SK-N-SH (cell line): ENCODE data around the gene ZDHHC19. TPM values are rescaled to one million over a fixed set of nuclear protein-coding genes. Genes with fewer than 3 reads are reported as not detected.

ENCODE experiments used
- CTCF ChIA-PET: fragments of 300-600, 350-600 bp; formaldehyde crosslinking; extraction: SDS; loops from one replicate; lab custom pipeline; 2021; lab: Yijun Ruan, JAX
- POLR2A ChIA-PET: fragments of 350-600 bp; sonication (Branson Sonifier 250); formaldehyde crosslinking; extraction: SDS; loops from one replicate; lab custom pipeline; 2020; ENCODE audit warnings: antibody characterized with exemption, inconsistent platforms; lab: Yijun Ruan, JAX
- DNase-seq: peaks from one replicate; pipeline ENCODE4 v3.0.0; 2012
- H2AFZ ChIP-seq: fragments of 200-600 bp; sonication (generic); 2 replicates; pipeline ENCODE4 v1.8.1; 2016; ENCODE audit warnings: antibody characterized with exemption, mild to moderate bottlenecking, low read depth
- H3F3A ChIP-seq: fragments of 200-600 bp; sonication (generic); replicated peaks from 2 replicates; pipeline ENCODE3; 2016; ENCODE audit warnings: antibody characterized with exemption, mild to moderate bottlenecking; ENCODE audit not compliant: insufficient read depth
- H3K27ac ChIP-seq, 2 experiments: fragments of 200-500 bp in 1 of 2; fragments of 200-600 bp in 1 of 2; sonication (Bioruptor generic) in 1 of 2; sonication (generic), shearing (Covaris generic) in 1 of 2; 2 replicates each; pipeline versions ENCODE4 v1.5.1 to v1.6.1; 2014 to 2016; ENCODE audit warnings: low read depth in 2 of 2, inconsistent platforms in 1 of 2, low read length in 1 of 2, mild to moderate bottlenecking in 1 of 2, mixed read lengths in 1 of 2
- H3K27me3 ChIP-seq: fragments of 200-600 bp; sonication (generic), shearing (Covaris generic); 2 replicates; pipeline ENCODE4 v1.6.1; 2016; ENCODE audit warnings: mixed run types; ENCODE audit not compliant: insufficient read depth
- H3K36me3 ChIP-seq, 2 experiments: fragments of 200-500 bp in 1 of 2; fragments of 200-600 bp in 1 of 2; sonication (Bioruptor generic) in 1 of 2; sonication (generic) in 1 of 2; replicated peaks in 1 of 2; 2 replicates each; pipeline versions ENCODE3 to v1.5.1; 2014 to 2016; ENCODE audit warnings: low read length in 1 of 2, mild to moderate bottlenecking in 1 of 2; ENCODE audit not compliant: insufficient read depth in 2 of 2, control insufficient read depth in 1 of 2
- H3K4me1 ChIP-seq, 2 experiments: fragments of 200-500 bp in 1 of 2; fragments of 200-600 bp in 1 of 2; sonication (Bioruptor generic) in 1 of 2; sonication (generic), shearing (Covaris generic) in 1 of 2; 2 replicates each; pipeline versions ENCODE4 v1.5.1 to v1.6.1; 2014 to 2016; ENCODE audit warnings: low read depth in 1 of 2, low read length in 1 of 2, mixed run types in 1 of 2; ENCODE audit not compliant: insufficient read depth in 2 of 2, control insufficient read depth in 1 of 2
- H3K4me2 ChIP-seq: fragments of 200-600 bp; sonication (generic), shearing (Covaris generic); 2 replicates; pipeline ENCODE4 v1.6.1; 2017; ENCODE audit warnings: mixed run types
- H3K4me3 ChIP-seq, 2 experiments: fragments of 200-500 bp in 1 of 2; fragments of 200-600 bp in 1 of 2; sonication (Bioruptor generic) in 1 of 2; sonication (generic), shearing (Covaris generic) in 1 of 2; 2 replicates each; pipeline versions ENCODE4 v1.5.1 to v1.8.1; 2014 to 2016; ENCODE audit warnings: low read depth in 2 of 2, inconsistent platforms in 1 of 2, low read length in 1 of 2, mild to moderate bottlenecking in 1 of 2, mixed read lengths in 1 of 2, moderate library complexity in 1 of 2
- H3K79me2 ChIP-seq: fragments of 200-600 bp; sonication (generic); 2 replicates; pipeline ENCODE4 v1.8.1; 2017; ENCODE audit warnings: mild to moderate bottlenecking; ENCODE audit not compliant: insufficient read depth
- H3K9ac ChIP-seq: fragments of 200-600 bp; sonication (generic); 2 replicates; pipeline ENCODE4 v1.6.1; 2017; ENCODE audit warnings: mixed run types
- H3K9me2 ChIP-seq: fragments of 200-600 bp; sonication (generic); 2 replicates; pipeline ENCODE4 v1.6.1; 2017; ENCODE audit warnings: mixed run types
- H3K9me3 ChIP-seq: fragments of 200-600 bp; sonication (generic); 2 replicates; pipeline ENCODE4 v1.6.1; 2017; ENCODE audit warnings: mixed run types, mild to moderate bottlenecking, moderate library complexity
- H4K20me1 ChIP-seq: fragments of 200-600 bp; sonication (generic); 2 replicates; pipeline ENCODE4 v1.6.1; 2017; ENCODE audit warnings: mild to moderate bottlenecking, mixed run types; ENCODE audit not compliant: insufficient read depth
- CHD2 ChIP-seq: fragments of 150-350 bp; IDR thresholded peaks from 2 replicates; pipeline ENCODE4 v1.6.1; 2018; ENCODE audit warnings: low read length; ENCODE audit not compliant: partially characterized antibody
- ELF1 ChIP-seq: IDR thresholded peaks from 2 replicates; pipeline ENCODE4 v1.4.0; 2012
- EP300 ChIP-seq, 2 experiments: IDR thresholded peaks; 2 replicates each; pipeline versions ENCODE4 v1.4.0 to v1.6.1; 2012; ENCODE audit warnings: borderline replicate concordance in 1 of 2, low read depth in 1 of 2, low read length in 1 of 2
- EZH2phosphoT487 ChIP-seq: fragments of 200-600 bp; sonication (generic); IDR thresholded peaks from 2 replicates; pipeline ENCODE4 v1.6.1; 2017; ENCODE audit warnings: low read depth, mixed run types, mild to moderate bottlenecking, antibody characterized with exemption, moderate library complexity, borderline replicate concordance
- FOSL2 ChIP-seq: IDR thresholded peaks from 2 replicates; pipeline ENCODE4 v1.4.0; 2012; ENCODE audit warnings: low read depth, mild to moderate bottlenecking, moderate library complexity, borderline replicate concordance
- GABPA ChIP-seq: IDR thresholded peaks from 2 replicates; pipeline ENCODE4 v1.4.0; 2012; ENCODE audit warnings: low read depth, mild to moderate bottlenecking
- GATA2 ChIP-seq: sonication (generic); formaldehyde crosslinking; IDR thresholded peaks from 2 replicates; pipeline ENCODE4 v1.5.0; 2020; ENCODE audit warnings: mild to moderate bottlenecking, missing genetic modification reagents
- MXI1 ChIP-seq: IDR thresholded peaks from 2 replicates; pipeline ENCODE4 v1.6.1; 2012; ENCODE audit warnings: mild to moderate bottlenecking, low read depth, low read length, improper control_type of control experiment
- NRF1 ChIP-seq: IDR thresholded peaks from 2 replicates; pipeline ENCODE4 v1.6.1; 2012; ENCODE audit warnings: low read depth, mild to moderate bottlenecking, low read length
- RFX5 ChIP-seq: IDR thresholded peaks from 2 replicates; pipeline ENCODE4 v1.6.1; 2012; ENCODE audit warnings: mild to moderate bottlenecking, improper control_type of control experiment, low read length
- SMC3 ChIP-seq: IDR thresholded peaks from 2 replicates; pipeline ENCODE4 v1.6.1; 2012; ENCODE audit warnings: low read depth, low read length, improper control_type of control experiment
- TAF1 ChIP-seq: IDR thresholded peaks from 2 replicates; pipeline ENCODE4 v1.6.1; 2012; ENCODE audit warnings: low read depth, mild to moderate bottlenecking, low read length, moderate library complexity, borderline replicate concordance
- TEAD4 ChIP-seq: IDR thresholded peaks from 2 replicates; pipeline ENCODE4 v1.4.0; 2012; ENCODE audit warnings: mild to moderate bottlenecking, borderline replicate concordance; ENCODE audit not compliant: insufficient read depth
- WGBS: methylation state at CpG from one replicate; pipeline ENCODE4 v1.1.6; 2017; ENCODE audit warnings: low lambda C conversion rate; 5-methylcytosine and 5-hydroxymethylcytosine counted together
- polyA plus RNA-seq, 3 experiments: library from polyadenylated mRNA; depleted of rRNA; stranded (reverse); fragments of >200 nt; gene quantifications; 2 replicates each; pipeline ENCODE4 v1.2.3, GENCODE V29; 2012
- TF ChIP-seq, protein P1 (sequence below): IDR thresholded peaks from 2 replicates; pipeline ENCODE4 v1.4.0; 2012; ENCODE audit warnings: low read depth
- TF ChIP-seq, protein P2 (sequence below): IDR thresholded peaks from 2 replicates; pipeline ENCODE4 v1.4.0; 2012; ENCODE audit warnings: low read depth, borderline replicate concordance
- TF ChIP-seq, protein P3 (sequence below): fragments of 150-350 bp; IDR thresholded peaks from 2 replicates; pipeline ENCODE4 v1.6.1; 2017; ENCODE audit warnings: antibody characterized with exemption, low read length, low read depth, borderline replicate concordance
- TF ChIP-seq, protein P4 (sequence below): IDR thresholded peaks from 2 replicates; pipeline ENCODE4 v1.4.0; 2012; ENCODE audit warnings: low read depth, borderline replicate concordance

Gene ZDHHC19
- polyA plus RNA-seq, 1 of the 3 experiments (the other 2 are of a cell fraction) = not detected

DNA sequence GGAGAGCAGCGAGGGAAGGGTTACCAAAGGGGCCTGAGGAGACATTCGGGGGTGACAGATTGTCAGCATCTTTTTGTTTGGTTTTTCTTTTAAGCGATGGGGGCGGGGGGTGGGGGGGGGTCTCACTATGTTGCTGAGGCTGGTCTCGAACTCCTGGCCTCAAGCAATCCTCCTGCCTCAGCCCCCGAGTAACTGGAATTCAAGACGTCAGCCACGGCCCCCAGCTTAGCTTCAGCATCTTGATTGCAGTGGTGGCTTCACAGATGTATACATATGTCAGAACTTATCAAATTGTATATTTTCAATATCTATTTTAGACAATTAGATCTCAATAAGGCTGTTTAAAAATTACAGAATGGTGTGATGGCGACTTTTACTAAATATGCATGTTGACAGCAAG lies 30.9 kb downstream of the ZDHHC19 start:
- CTCF ChIA-PET = interaction anchor here (0.6 to 1.8 kb wide), 5 partner anchors 8 to 106 kb away, joined by 3 to 4 read pairs (median 3); no protein-coding TSS in a partner anchor
- H2AFZ ChIP-seq = no peak overlapping the region
- POLR2A ChIA-PET = no interaction called here

More for the DNA sequence above, 30.9 kb downstream of the ZDHHC19 start:
- no peaks in the 10 kb centered on the region for H3K79me2 ChIP-seq
- no peaks in the 10 kb centered on the region for H4K20me1 ChIP-seq
- H3K4me2 ChIP-seq = no peak overlapping the region
- no peak overlapping the region for H3K4me3 ChIP-seq
- no peak overlapping the region for H3K9ac ChIP-seq
- no peaks in the 10 kb centered on the region for H3K27me3 ChIP-seq
- H3F3A ChIP-seq = no peaks in the 10 kb centered on the region
- no peak for DNase-seq
- H3K4me1 ChIP-seq = peaks cover 0 to 10% of the 10 kb centered on the region in 2 experiments; a peak in 2 of 4 replicates
- no peak for TF ChIP-seq CHD2
- TF ChIP-seq, protein P1, sequence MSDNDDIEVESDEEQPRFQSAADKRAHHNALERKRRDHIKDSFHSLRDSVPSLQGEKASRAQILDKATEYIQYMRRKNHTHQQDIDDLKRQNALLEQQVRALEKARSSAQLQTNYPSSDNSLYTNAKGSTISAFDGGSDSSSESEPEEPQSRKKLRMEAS = no peak
- no peak for TF ChIP-seq MXI1
- TF ChIP-seq, protein P2, sequence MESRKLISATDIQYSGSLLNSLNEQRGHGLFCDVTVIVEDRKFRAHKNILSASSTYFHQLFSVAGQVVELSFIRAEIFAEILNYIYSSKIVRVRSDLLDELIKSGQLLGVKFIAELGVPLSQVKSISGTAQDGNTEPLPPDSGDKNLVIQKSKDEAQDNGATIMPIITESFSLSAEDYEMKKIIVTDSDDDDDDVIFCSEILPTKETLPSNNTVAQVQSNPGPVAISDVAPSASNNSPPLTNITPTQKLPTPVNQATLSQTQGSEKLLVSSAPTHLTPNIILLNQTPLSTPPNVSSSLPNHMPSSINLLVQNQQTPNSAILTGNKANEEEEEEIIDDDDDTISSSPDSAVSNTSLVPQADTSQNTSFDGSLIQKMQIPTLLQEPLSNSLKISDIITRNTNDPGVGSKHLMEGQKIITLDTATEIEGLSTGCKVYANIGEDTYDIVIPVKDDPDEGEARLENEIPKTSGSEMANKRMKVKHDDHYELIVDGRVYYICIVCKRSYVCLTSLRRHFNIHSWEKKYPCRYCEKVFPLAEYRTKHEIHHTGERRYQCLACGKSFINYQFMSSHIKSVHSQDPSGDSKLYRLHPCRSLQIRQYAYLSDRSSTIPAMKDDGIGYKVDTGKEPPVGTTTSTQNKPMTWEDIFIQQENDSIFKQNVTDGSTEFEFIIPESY = no peak
- TF ChIP-seq RFX5 = no peak
- no peak for TF ChIP-seq EZH2phosphoT487
- no peak for TF ChIP-seq NRF1
- TF ChIP-seq, protein P3, sequence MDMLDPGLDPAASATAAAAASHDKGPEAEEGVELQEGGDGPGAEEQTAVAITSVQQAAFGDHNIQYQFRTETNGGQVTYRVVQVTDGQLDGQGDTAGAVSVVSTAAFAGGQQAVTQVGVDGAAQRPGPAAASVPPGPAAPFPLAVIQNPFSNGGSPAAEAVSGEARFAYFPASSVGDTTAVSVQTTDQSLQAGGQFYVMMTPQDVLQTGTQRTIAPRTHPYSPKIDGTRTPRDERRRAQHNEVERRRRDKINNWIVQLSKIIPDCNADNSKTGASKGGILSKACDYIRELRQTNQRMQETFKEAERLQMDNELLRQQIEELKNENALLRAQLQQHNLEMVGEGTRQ = no peak
- no peak for TF ChIP-seq FOSL2
- TF ChIP-seq, protein P4, sequence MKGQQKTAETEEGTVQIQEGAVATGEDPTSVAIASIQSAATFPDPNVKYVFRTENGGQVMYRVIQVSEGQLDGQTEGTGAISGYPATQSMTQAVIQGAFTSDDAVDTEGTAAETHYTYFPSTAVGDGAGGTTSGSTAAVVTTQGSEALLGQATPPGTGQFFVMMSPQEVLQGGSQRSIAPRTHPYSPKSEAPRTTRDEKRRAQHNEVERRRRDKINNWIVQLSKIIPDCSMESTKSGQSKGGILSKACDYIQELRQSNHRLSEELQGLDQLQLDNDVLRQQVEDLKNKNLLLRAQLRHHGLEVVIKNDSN = no peak
- no peak for TF ChIP-seq GATA2 (CRISPR knock-in tag)
- TF ChIP-seq EP300 (IDR thresholded peaks at IDR 0.05; ENCODE audit: borderline replicate concordance in 1 of 2, low read depth in 1 of 2, low read length in 1 of 2) = no peak
- no peak for TF ChIP-seq ELF1
- no peak for TF ChIP-seq GABPA
- TF ChIP-seq TAF1 = no peak
- no peak for TF ChIP-seq TEAD4
- TF ChIP-seq SMC3 = no peak
- H3K9me3 ChIP-seq = no peaks in the 10 kb centered on the region
- 78% methylated on average over 9 of the region's 9 CpGs for WGBS
- no peaks in the 10 kb centered on the region for H3K9me2 ChIP-seq
- no peak overlapping the region for H3K27ac ChIP-seq
- no peaks in the 10 kb centered on the region for H3K36me3 ChIP-seq
